ENCODE results near the gene BOD1L1.

BOD1L1 gene

DNA sequence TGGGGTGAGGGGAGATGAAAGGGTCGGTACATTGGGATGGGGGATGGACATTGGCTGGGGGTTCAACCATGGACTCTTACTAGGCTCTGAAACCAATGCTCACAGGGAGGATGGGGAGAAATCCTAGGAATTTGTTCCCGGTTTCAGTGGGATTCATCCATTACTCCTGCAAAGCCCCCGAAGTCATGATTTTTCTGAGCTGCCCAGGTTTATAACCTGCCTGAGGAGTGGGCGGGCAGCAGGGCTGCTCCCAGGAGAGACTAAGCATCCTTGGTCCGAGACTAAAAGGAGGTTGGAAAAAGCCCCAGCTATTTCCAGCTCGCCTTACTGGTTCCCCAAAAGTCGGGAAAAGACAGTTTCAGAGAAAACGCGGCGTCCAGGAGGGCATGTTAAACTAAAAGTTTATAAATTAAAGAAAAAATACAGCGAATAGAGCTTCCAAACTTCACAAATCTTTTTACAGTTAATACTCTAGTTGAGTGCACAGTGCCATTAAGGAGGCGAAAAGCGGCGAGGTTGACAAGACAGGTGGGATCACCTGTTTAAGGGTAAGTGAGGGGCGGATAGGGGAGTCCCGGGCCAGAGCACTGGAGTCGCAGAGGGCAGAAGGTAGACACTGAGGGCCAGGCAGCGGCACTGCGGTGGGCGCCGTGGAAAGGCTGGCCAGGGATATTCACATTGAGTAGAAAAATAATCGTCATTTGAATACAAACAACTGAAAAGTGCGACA, 86.9 kb downstream of the BOD1L1 start:
- no peak for DNase-seq (ENCODE audit: low read depth in 4 of 4, low spot score in 1 of 4)

DNA sequence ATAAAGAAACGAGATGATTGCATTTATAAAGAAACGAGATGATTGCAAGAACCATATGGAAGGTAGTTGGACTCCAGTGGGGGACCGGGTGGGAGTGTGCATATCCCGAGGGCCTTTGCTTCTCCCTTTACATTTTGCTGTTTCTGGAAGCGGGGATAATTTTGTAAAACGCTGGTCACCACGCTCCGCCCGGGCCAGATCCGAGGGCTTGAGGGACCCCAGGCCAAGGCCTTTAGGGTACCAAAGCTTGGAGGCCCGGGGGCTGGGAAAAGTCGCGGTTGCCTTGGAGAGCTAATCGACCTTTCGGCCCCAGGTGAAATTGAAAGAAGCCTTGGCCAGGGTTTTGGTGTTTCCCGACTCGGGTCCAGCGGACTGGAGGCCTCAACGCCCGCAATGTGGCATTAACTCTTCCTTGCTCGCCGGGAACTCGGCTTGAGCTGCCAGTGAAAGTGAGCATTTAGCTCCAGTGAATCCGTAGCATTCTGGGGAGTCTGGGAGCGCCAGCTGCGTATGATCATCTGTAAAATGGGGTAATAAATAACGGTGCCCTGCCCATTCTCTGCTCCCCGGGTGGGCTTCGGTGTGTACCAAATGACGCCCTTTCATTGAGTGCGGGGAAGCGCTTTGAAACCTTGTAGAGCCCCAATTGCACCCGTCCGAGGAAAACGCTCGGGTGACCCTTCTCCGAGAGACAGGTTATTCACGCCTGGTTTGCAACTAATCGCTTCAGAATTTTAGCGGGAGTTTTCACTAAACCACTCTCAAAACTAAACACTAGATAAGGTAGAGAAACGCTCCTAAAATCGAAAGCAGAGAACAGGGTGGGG, 87.7 kb downstream of the BOD1L1 start:
- no peak for DNase-seq (ENCODE audit: low read depth in 4 of 4, low spot score in 1 of 4)

GRCh38 chr4:13539047-13539618, 88.4 kb downstream of the BOD1L1 start:
- DNase-seq (ENCODE audit: low read depth in 4 of 4, low spot score in 1 of 4) = no peak

- no peak for DNase-seq (ENCODE audit: low read depth in 4 of 4, low spot score in 1 of 4)
These were observed 89.0 kb downstream of the BOD1L1 start for GRCh38 chr4:13538427-13538973.

DNA sequence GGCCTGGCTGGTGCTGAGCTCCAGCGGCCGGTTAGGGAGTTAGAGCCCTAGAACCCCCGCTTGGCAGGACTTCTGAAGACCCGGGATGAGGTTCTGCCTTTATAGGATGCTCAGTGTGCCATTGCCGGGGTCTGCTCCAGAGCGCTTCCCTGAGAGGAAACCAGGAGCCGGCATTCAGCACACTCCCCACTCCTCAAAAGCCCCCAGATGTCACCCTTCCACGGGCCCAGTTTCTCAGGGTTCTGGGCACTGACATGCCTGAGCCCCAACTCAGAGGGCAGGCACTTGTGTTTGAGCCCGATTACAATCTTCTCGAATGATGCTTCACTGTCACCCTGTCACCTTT, 89.7 kb downstream of the BOD1L1 start:
- DNase-seq (ENCODE audit: low read depth in 4 of 4, low spot score in 1 of 4) = no peak

DNA sequence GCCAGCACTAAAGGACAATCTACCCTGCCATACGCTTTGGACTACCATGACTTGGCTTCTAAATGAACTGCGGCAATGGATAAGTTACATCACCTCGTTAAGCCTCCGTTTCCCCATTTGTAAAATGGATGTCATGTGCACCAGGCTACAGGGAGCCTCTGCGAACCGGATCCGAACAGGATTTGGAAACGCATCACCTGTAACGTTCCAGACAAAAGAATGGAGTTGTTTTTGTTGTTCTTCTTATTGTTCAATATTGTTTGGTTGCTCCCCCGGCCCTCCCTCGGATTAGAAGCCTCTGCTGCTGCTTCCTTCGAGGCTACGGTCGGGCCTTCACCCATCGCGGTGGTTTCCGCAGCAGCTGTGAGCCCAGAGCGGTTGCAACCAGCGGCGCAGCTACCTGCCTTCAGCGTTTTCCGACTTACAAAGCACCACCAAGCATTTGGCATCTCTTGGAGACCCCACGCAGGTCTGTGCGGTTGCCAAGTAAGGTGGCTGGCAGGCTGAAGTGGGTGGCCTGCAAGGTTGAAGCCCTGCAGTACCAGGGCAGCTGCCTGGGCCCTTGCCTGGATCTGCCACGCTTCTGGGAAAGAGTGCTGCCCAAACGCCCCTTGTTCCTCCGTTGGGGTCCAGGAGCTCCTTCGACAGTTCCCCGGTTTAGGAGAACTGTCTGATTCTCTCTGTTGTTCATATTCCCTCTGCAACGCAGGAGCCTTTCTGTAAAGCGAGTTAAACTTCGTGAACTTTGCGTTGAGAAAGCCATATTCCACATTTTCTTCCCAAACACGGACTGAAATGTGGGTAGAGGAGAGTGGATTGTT, 90.3 kb downstream of the BOD1L1 start:
- DNase-seq (ENCODE audit: low read depth in 4 of 4, low spot score in 1 of 4) = no peak

- no peak for DNase-seq (ENCODE audit: low read depth in 4 of 4, low spot score in 1 of 4)
These were observed 90.9 kb downstream of the BOD1L1 start for GRCh38 chr4:13536607-13537006.

DNA sequence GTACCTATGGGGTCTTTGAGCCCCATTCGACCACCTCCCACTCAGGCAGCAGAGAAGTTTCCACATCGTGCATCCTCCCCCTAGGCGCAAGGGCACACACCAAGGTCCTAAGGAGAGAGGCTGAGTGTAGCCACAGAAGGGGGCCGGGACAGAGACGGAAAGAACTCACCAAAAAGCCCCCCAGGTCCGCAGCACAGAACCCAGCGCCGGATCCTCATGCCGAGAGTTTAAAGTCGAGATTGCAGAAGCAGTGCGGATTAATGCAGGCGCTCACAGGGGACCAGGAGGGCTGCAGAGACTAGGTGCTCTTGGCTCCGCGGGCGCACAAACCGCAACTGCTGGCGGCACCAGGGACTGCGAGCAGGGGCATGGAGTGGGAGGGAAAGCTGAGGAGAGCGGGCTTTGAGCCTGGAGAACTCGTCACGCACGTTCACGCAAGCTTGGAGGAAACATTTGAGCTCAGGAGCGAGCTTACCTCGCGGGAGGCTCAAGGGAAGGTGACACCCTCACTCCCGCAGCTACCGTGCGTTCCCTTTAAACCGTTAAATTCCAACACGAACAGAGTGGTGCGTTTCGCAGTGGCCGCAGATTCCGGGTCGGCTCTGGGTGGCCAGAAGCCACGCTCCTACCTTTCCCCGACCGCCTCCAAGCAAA, 91.7 kb downstream of the BOD1L1 start:
- DNase-seq (ENCODE audit: low read depth in 4 of 4, low spot score in 1 of 4) = no peak

- no peak for DNase-seq (ENCODE audit: low read depth in 4 of 4, low spot score in 1 of 4)
These were observed 92.4 kb downstream of the BOD1L1 start for GRCh38 chr4:13535118-13535517.

DNA sequence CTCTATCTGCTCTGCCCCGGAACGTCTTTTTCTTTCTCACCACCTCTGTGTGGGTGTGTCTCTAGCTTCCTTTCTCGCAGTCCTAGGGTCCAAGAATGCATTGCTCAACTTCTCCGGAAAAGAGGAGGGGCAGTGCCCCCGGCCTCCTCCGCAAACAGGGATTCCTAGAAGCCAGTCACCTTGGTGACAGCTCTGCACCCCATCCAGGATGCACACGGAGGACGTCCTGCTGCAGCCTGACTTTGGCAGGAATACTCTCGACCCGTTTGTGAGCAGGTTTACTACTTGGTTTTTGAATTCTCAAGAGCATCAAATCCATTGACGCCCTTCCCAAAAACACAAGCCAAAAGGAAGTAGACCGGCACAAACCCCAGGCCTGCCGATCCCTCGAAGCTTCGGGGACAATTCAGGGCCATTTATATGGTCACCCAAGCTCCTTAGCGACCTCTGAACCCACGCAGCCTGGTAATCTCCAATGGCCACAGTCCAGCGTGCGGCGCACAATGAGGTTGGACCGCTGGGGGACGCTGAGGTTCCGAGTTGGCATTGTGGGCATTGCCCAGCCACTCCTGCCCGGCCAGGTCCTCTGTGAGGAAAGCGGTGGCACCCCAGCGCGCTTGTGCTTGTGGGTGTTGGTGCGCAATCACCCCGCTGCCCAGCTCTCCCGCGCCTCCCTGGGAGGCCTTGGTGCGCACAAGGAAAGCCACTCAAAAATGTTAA, 93.0 kb downstream of the BOD1L1 start:
- no peak for DNase-seq (ENCODE audit: low read depth in 4 of 4, low spot score in 1 of 4)

GRCh38 chr4:13533670-13534343, 93.7 kb downstream of the BOD1L1 start:
- no peak for DNase-seq (ENCODE audit: low read depth in 4 of 4, low spot score in 1 of 4)

DNA sequence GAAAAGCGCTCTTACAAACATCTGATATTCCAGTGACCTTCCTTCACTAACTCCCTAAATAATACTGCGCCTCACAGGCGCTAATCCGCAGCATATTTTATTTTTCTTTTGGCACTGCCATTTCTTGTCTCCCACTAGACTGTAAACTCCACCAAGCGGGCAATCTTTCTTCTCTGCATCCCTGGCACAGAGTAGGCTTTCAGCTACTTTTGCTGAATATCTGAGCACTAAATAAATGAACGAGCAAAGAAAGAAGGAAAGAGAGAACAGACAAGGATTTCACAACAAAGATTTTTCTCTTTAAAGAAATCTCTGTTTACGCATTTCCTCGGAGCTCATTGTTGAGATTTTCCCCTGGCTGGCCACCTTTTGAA, 95.9 kb downstream of the BOD1L1 start:
- DNase-seq (ENCODE audit: low read depth in 4 of 4, low spot score in 1 of 4) = no peak

DNA sequence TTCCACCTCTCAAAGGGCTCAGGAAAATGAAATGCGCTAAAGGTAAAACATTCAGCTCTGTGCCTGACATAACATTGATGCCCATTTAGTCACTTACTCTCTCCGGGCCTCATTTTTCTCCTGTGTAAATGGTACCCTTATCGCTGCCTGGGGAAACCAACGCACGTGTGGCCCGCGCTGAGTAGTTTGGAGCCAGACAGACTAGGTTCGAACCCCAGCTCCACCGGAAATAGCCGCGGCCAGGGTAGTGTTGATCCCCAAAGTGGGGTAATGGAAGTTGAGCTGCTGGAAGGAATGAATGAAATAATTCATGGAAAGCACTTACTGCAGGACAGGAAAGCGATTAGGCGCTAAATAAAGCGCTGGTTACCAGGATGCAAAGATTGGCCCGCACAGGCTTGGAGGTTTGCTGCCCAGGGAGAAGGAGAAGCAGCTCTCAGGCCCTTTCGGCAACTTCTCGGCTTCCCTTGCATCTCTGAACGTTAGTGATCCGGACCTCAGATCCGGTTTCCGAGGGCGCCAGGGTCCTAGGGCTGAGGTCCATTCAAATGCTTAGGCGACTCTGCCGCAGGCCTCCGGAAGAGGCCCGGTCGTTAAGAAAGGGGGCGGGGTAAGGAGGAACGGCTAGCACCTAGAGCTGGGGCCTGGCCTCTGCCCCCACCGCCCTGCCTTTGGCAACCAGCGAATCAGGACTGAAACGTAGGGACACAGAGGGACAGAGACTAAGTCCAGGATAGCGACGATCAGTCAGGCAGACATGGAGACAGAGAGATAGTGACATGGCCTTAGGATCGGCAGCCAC, 96.5 kb downstream of the BOD1L1 start:
- no peak for DNase-seq (ENCODE audit: low read depth in 4 of 4, low spot score in 1 of 4)

GRCh38 chr4:13529128-13529919, 98.2 kb downstream of the BOD1L1 start:
- no peak for DNase-seq (ENCODE audit: low read depth in 4 of 4, low spot score in 1 of 4)

GRCh38 chr4:13528821-13529127, 98.8 kb downstream of the BOD1L1 start:
- DNase-seq (ENCODE audit: low read depth in 4 of 4, low spot score in 1 of 4) = no peak

GRCh38 chr4:13527981-13528820, 99.3 kb downstream of the BOD1L1 start:
- no peak for DNase-seq (ENCODE audit: low read depth in 4 of 4, low spot score in 1 of 4)

Data from stimulated activated CD4-positive, alpha-beta T cell treated with anti-CD3 and anti-CD28 coated beads, Interleukin-1b, Interleukin-23, amount 100 ng/mL, for 24 hours (primary cell).